ENCODE measurements around the gene SOAT1. TPM values are rescaled to one million over a fixed set of nuclear protein-coding genes. Genes with fewer than 3 reads are reported as not detected.
A peak's percentile ranks its signal among the peaks of the same experiment; 100 is the strongest.
"Not testable (repeated sequence)": the region's sequence is repeated elsewhere in the genome, so short reads cannot be mapped to it uniquely, and the experiment has no call there.

The SOAT1 gene
- total RNA-seq = 7.5 TPM

GRCh38 chr1:179293340-179294327 is at the start of gene SOAT1:
Gene SOAT1 (plus strand): TSS chr1:179293797. CDS start chr1:179302685, 8,888 bp downstream.
- peak; percentile 76 to 89 (median 87) for DNase-seq (ENCODE audit: low read depth in 2 of 3, low spot score in 2 of 3)

DNA sequence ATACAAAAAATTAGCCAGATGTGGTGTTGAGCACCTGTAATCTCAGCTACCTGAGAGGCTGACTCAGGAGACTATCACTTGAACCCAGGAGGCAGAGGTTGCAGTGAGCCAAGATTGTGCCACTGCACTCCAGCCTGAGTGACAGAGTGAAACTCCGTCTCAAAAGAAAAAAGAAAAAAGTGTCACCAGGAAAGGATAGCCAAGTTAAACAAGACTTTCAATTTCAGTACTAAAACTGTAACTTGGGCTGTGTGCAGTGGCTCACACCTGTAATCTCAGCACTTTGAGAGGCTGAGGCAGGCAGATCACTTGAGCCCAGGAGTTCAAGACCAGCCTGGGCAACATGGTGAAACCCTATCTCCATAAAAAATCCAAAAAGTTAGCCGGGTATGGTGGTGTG is 48.2 kb upstream of the SOAT1 start:
- not testable (repeated sequence) for DNase-seq (ENCODE audit: low read depth in 2 of 3, low spot score in 2 of 3)

GRCh38 chr1:179247923-179248322 is 45.7 kb upstream of the SOAT1 start:
- DNase-seq (ENCODE audit: low read depth in 2 of 3, low spot score in 2 of 3) = no peak

DNA sequence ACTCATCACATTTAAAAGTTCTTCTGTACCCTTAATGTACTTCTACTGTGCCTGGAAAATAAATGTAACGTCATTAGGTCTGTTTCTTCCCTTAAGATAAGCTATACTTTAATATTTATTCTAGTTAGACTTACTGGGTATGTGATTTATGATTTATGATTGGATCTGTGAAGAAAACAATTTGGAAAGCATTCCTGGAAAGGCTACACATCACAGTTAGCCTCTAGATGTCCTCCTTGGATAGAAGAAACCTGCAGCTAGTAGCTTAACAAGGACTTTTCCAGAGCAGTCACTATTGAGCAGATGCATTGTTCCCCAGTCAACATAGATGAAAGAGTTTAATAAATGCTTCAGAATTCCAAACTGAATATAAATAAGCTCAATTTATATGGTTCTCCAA is 41.9 kb upstream of the SOAT1 start:
- DNase-seq (ENCODE audit: low read depth in 2 of 3, low spot score in 2 of 3) = no peak

DNA sequence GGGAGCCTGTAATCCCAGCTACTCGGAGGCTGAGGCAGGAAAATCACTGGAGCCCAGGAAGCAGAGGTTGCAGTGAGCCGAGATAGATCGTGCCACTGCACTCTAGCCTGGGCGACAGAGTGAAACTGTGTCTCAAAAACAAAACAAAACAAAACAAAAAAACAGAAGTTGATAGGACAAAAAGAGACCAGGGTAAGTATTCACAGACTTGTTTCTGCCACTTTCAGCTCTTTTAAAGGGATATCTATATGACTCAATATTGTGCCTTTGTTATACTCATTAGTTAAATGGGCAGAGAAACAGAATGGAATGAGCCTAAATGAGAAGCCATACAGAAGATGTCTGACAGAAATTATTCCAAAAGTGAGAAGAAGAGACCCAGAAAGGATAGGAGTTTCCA is 41.0 kb upstream of the SOAT1 start:
- DNase-seq (ENCODE audit: low read depth in 2 of 3, low spot score in 2 of 3) = no peak

- DNase-seq (ENCODE audit: low read depth in 2 of 3, low spot score in 2 of 3) = no peak
These were observed 40.2 kb upstream of the SOAT1 start for GRCh38 chr1:179253286-179253972.

GRCh38 chr1:179262183-179262582 is 31.4 kb upstream of the SOAT1 start:
- no peak for DNase-seq (ENCODE audit: low read depth in 2 of 3, low spot score in 2 of 3)

DNA sequence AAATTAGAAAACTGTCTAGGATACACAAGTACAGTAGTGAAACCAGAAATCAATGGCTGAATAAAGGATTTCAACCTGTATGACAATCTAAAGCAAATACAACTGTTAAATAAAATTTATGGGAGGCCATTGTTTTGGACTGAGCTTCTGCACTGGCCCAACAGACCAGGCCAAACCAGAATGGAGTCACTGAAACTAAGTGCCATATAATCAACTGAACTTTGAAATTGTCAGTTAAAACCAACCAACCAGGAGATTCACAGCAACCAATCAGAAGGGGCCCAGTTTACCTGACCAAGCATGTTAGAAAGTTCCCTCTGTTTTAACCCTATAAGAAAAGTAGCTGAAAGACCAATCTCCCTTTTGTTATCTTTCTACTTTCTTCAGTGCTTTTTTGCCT is 30.5 kb upstream of the SOAT1 start:
- no peak for DNase-seq (ENCODE audit: low read depth in 2 of 3, low spot score in 2 of 3)

DNA sequence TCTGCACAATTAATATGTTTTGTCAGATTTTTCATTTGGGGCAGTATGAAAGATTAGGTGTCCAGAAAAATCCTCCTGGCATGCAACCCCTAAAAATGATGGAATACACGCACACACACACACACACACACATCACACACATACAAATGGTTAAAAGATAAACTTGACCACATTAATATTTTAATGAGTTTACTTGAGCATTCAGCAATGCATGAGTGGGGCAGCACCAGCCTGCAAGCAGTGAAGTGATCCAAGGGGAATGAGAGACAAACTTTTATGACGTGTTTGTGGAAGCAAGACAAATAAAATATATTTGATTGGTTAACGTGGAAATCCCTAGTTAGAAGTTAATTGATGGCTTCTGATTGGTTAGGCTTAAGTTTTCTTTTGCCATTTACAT is 29.1 kb upstream of the SOAT1 start:
- DNase-seq (ENCODE audit: low read depth in 2 of 3, low spot score in 2 of 3) = no peak

DNA sequence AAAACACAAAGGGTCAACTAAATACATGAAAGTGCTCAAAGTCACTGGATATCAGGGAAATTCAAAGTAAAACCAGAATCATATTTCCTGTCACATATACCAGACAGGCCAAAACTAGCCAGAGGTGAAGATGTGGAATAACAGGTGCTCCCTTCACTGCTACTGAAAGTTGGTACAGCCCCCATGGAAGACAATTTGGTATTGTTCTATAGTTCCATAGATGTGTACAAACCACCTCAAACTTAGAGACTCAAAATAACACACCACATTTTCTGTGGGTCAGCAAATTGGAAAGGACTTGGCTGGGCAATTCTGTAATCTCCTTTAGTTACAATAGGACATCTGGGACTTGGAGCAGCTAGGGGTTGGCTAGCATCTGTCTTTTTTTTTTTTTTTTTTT is 24.5 kb upstream of the SOAT1 start:
- no peak for DNase-seq (ENCODE audit: low read depth in 2 of 3, low spot score in 2 of 3)

- not testable (repeated sequence) for DNase-seq (ENCODE audit: low read depth in 2 of 3, low spot score in 2 of 3)
These were observed 19.2 kb upstream of the SOAT1 start for GRCh38 chr1:179274424-179274823.

DNA sequence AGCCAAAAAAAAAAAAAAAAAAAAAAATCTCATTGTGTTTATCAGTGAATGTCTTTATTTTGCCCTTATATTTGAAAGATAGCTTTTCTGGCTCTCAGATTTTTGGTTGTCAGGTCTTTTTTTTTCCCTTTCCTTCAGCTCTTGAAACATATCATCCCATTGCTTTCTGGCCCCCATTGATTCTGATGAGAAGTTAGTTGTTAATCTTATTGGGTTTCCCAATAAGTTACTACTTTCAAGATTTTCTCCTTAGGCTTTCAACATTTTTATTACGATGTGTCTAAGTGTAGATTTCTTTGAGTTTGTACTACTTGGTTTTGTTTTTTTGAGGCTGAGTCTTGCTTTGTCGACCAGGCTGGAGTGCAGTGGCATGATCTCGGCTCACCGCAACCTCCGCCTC is 14.7 kb upstream of the SOAT1 start:
- no peak for DNase-seq (ENCODE audit: low read depth in 2 of 3, low spot score in 2 of 3)

DNA sequence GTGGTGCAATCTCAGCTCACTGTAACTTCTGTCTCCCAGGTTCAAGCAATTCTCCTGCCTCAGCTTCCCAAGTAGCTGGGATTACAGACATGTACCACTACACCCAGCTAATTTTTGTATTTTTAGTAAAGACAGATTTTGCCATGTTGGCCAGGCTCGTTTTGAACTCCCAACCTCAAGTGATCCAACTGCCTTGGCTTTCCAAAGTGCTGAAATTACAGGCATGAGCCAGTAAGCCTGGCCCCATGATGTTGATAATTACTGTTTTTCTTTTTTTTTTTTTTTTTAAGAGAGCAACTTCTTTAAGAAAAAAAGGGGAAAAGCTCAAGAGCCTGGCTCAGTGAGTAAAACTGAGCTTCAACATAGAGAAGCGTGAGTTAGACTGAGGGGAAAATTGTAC is 9.6 kb upstream of the SOAT1 start:
- DNase-seq (ENCODE audit: low read depth in 2 of 3, low spot score in 2 of 3) = no peak

DNA sequence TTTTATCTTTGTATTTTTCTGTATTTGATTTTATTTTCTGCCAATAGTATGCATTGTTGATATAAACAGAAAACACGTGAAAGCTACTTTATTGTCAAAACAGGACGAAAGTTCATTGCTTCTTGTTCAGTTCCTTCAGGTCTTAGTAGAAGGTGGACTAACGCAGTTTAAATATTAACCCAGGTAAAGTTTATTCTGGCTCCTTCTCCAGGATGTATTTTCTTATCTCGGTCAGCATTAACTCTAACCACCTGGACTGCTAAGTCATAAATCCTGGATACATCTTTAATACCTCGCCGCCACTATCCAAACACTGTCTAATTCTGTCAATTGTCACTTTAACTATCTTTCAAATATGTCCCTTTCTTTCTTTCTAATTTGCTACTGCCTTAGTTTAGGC is 5.7 kb upstream of the SOAT1 start:
- DNase-seq (ENCODE audit: low read depth in 2 of 3, low spot score in 2 of 3) = no peak

DNA sequence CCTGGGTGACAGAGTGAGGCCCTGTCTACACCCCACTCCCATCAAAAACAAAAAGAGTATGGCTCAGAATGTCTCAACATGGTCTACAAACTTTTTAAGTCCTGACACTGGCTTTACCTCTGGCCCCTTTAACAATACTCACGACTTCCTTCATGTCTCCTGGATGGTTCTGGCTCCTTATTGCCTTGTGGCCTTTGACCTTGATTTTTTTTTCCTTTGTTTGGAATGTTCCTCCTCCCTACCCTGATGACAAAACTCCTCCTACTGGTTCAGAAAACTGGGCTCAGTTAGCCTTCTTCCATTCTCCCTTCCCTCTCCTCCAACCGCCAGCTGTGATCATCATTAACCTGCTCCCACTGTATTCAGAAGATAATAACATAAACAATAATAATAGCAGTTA is 4.6 kb upstream of the SOAT1 start:
- no peak for DNase-seq (ENCODE audit: low read depth in 2 of 3, low spot score in 2 of 3)

- DNase-seq (ENCODE audit: low read depth in 2 of 3, low spot score in 2 of 3) = no peak
These were observed 1.7 kb downstream of the SOAT1 start for GRCh38 chr1:179295164-179295755.

GRCh38 chr1:179296356-179297104 is 2.9 kb downstream of the SOAT1 start:
- DNase-seq (ENCODE audit: low read depth in 2 of 3, low spot score in 2 of 3) = no peak

- no peak for DNase-seq (ENCODE audit: low read depth in 2 of 3, low spot score in 2 of 3)
These were observed 3.4 kb downstream of the SOAT1 start for GRCh38 chr1:179297105-179297378.

- no peak for DNase-seq (ENCODE audit: low read depth in 2 of 3, low spot score in 2 of 3)
These were observed 5.4 kb downstream of the SOAT1 start for GRCh38 chr1:179298952-179299351.

- no peak for DNase-seq (ENCODE audit: low read depth in 2 of 3, low spot score in 2 of 3)
These were observed 6.5 kb downstream of the SOAT1 start for GRCh38 chr1:179300112-179300511.

- DNase-seq (ENCODE audit: low read depth in 2 of 3, low spot score in 2 of 3) = no peak
These were observed 8.5 kb downstream of the SOAT1 start for GRCh38 chr1:179302070-179302469.

Measured in hematopoietic multipotent progenitor cell (in vitro differentiated cells).